DND-41 (cell line): ENCODE data around the gene SLC7A1.

ENCODE experiments used
- CTCF ChIP-seq: IDR thresholded peaks from 2 replicates; pipeline ENCODE4 v1.5.1; 2012; ENCODE audit warnings: borderline replicate concordance, low read length, moderate library complexity, mild to moderate bottlenecking; ENCODE audit not compliant: poor library complexity, severe bottlenecking; ENCODE audit errors: extremely low read depth
- EZH2 ChIP-seq: IDR thresholded peaks from 3 replicates; pipeline ENCODE4 v1.6.1; 2012; ENCODE audit warnings: borderline replicate concordance, low read depth, mild to moderate bottlenecking, moderate library complexity, low read length, inconsistent platforms; ENCODE audit not compliant: severe bottlenecking

GRCh38 chr13:29594710-29595379, 643 bp downstream of the SLC7A1 start:
- TF ChIP-seq EZH2 = no peak
- TF ChIP-seq CTCF = no peak
